ENCODE data around the gene PCK2.
A peak's percentile ranks its signal among the peaks of the same experiment; 100 is the strongest.

The PCK2 gene

DNA sequence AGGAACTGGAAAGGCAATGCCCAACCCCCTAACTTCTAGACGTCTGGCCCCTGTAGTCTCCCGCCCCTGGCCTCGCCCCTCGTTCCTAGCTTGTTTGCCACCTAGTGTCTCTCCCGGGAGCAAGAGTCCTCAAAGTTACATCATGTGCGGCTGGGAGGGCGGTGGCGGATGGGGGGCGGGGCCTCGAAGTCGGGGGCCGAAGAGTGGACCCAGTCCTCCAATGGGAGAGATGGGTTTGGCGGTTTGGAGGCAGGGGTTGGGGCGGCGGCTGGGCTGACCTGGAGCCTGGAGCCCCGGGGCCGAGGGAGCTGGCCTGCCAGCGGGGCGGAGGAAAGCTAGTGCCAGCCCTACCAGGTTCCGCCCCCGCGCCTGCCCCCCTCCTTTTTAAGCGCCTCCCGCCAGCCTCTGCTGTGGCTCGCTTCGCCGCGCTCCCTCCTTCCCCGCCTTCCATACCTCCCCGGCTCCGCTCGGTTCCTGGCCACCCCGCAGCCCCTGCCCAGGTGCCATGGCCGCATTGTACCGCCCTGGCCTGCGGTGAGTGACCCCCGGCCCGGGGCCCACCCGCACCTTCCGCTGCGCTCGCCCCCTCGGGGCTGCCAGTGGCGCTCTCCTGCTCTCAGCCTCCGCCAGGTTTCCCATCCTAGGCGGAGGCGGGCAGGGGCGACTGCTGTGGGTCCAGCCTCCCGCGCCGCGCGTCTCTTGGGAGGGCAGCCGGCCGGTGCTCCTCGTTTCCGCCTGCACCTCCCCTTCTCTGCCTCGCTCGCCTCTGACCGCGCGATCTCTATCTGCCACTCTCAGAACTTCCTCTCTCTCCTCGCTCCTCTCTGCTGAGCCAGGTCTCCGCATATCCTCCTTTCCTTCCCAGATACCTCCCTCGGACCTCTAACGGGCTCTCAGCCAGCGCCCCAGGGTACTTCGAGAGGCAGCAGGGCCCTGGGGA lies at the start of gene PCK2:
TSS of gene PCK2 (plus strand) at position 411 of the 940 bp plus-strand sequence. CDS start at position 506, 95 bp downstream.
- TF ChIP-seq, protein P1, sequence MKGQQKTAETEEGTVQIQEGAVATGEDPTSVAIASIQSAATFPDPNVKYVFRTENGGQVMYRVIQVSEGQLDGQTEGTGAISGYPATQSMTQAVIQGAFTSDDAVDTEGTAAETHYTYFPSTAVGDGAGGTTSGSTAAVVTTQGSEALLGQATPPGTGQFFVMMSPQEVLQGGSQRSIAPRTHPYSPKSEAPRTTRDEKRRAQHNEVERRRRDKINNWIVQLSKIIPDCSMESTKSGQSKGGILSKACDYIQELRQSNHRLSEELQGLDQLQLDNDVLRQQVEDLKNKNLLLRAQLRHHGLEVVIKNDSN (IDR thresholded peaks at IDR 0.05) = no peak
- TF ChIP-seq TAF1 (IDR thresholded peaks at IDR 0.05; ENCODE audit: low read depth) (peak; percentile 94), FOXM1 (IDR thresholded peaks at IDR 0.05; ENCODE audit: borderline replicate concordance, low read depth) (no peak), EGR1 (IDR thresholded peaks at IDR 0.05) (peak; percentile 78), TEAD4 (IDR thresholded peaks at IDR 0.05) (no peak), ZBTB7A (IDR thresholded peaks at IDR 0.05; ENCODE audit: low read depth) (peak; percentile 15; the same call in 1 of the 2 replicates), TCF12 (IDR thresholded peaks at IDR 0.05; ENCODE audit: low read depth) (peak; percentile 50), CEBPB (IDR thresholded peaks at IDR 0.05) (peak; percentile 45; the same call in 1 of the 2 replicates), YY1 (IDR thresholded peaks at IDR 0.05; ENCODE audit: low read depth) (peak; percentile 55), RAD21 (IDR thresholded peaks at IDR 0.05; ENCODE audit: low read depth) (no peak; the same call in 1 of the 2 replicates), EP300 (IDR thresholded peaks at IDR 0.05; ENCODE audit: borderline replicate concordance) (no peak)
- TF ChIP-seq, protein P2, sequence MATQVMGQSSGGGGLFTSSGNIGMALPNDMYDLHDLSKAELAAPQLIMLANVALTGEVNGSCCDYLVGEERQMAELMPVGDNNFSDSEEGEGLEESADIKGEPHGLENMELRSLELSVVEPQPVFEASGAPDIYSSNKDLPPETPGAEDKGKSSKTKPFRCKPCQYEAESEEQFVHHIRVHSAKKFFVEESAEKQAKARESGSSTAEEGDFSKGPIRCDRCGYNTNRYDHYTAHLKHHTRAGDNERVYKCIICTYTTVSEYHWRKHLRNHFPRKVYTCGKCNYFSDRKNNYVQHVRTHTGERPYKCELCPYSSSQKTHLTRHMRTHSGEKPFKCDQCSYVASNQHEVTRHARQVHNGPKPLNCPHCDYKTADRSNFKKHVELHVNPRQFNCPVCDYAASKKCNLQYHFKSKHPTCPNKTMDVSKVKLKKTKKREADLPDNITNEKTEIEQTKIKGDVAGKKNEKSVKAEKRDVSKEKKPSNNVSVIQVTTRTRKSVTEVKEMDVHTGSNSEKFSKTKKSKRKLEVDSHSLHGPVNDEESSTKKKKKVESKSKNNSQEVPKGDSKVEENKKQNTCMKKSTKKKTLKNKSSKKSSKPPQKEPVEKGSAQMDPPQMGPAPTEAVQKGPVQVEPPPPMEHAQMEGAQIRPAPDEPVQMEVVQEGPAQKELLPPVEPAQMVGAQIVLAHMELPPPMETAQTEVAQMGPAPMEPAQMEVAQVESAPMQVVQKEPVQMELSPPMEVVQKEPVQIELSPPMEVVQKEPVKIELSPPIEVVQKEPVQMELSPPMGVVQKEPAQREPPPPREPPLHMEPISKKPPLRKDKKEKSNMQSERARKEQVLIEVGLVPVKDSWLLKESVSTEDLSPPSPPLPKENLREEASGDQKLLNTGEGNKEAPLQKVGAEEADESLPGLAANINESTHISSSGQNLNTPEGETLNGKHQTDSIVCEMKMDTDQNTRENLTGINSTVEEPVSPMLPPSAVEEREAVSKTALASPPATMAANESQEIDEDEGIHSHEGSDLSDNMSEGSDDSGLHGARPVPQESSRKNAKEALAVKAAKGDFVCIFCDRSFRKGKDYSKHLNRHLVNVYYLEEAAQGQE (IDR thresholded peaks at IDR 0.05; ENCODE audit: low read depth) = no peak
- TF ChIP-seq, protein P3, sequence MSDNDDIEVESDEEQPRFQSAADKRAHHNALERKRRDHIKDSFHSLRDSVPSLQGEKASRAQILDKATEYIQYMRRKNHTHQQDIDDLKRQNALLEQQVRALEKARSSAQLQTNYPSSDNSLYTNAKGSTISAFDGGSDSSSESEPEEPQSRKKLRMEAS (IDR thresholded peaks at IDR 0.05) = peak; percentile 80

DNA sequence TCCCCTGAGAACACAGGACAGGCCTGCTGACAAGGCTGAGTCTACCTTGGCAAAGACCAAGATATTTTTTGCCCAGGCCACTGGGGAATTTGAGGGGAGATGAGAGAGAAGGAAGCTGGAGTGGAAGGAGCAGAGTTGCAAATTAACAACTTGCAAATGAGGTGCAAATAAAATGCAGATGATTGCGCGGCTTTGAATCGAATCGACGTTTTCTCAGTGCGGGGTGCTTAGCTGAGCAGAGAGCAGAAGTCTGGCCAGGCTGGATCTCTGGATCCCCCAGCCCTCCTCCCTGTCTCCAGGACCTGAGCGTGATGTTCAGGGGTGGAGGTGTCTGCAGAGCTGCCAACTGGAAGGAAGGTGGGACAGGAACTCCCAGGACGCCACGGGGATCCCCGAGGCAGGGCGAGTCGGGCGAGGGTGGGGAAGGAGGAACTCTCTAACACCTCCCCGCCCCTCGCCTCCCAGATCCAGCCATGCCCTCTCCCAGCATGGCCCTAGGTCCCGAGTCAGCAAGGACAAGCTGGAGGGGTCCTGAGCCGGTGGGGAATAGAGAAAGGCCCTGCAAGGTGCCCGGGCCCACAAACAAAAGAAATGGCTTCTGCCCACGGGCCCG lies 42.8 kb upstream of the PCK2 start:
- no peak for TF ChIP-seq YY1 (IDR thresholded peaks at IDR 0.05; ENCODE audit: low read depth)
- TF ChIP-seq CREB1 (IDR thresholded peaks at IDR 0.05; ENCODE audit: low read depth) = no peak
- no peak for TF ChIP-seq RAD21 (IDR thresholded peaks at IDR 0.05; ENCODE audit: low read depth)
- TF ChIP-seq EP300 (IDR thresholded peaks at IDR 0.05; ENCODE audit: borderline replicate concordance) = no peak
- no peak for TF ChIP-seq ZBTB7A (IDR thresholded peaks at IDR 0.05; ENCODE audit: low read depth)
- no peak for TF ChIP-seq TCF12 (IDR thresholded peaks at IDR 0.05; ENCODE audit: low read depth)
- TF ChIP-seq, protein P3 (IDR thresholded peaks at IDR 0.05) = no peak
- no peak for TF ChIP-seq FOXM1 (IDR thresholded peaks at IDR 0.05; ENCODE audit: borderline replicate concordance, low read depth)
- no peak for TF ChIP-seq CEBPB (IDR thresholded peaks at IDR 0.05)
- no peak for TF ChIP-seq EGR1 (IDR thresholded peaks at IDR 0.05)
- TF ChIP-seq, protein P2 (IDR thresholded peaks at IDR 0.05; ENCODE audit: low read depth) = no peak
- TF ChIP-seq, protein P1 (IDR thresholded peaks at IDR 0.05) = no peak
- TF ChIP-seq NFIC (IDR thresholded peaks at IDR 0.05) = no peak

DNA sequence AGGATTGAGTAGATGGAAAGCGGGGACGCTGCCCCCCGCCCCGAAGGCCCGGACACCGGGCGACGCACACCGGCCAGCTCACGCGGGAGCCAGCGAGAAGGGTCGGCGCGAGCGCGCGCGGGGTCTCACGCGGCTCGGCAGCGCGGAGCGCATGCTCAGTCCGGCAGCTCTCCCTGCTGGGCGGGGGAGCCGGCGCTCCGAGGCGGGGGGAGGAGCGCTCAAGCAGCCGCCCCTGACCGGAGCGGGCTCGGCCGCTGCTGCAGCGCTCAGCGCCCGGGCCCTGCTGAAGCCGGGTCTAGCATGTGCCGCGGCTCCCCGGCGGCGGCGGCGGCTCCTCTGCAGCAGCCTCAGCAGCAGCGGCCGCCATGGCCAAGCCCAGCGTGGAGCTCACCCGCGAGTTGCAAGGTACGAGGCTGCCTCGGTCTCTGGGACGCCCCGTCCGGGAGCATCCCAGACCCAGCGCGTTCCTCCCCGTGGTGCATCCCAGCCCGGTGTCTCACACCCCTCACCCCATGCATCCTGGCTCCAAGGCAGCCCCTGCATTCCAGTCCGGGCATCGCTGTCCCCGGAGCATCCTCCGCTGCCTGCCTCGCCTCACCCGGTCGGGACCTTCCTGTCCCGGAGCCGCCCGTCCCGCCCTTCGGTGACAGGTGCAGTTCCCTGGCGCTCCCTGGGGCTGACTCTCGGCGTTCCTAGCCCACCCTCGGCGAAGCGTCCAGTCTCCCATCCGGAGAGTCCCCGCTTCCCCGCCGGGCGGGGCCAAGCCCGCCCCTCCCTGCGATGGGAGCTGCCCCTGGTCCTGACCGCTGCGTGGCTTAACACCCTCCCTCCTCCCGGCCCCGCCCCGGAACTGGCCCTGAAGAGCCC lies 42.1 kb upstream of the PCK2 start, which contains the start of gene CARMIL3:
TSS of gene CARMIL3 (plus strand) at position 221 of the 867 bp plus-strand sequence. CDS start at position 366, 145 bp downstream.
- TF ChIP-seq FOXM1 (IDR thresholded peaks at IDR 0.05; ENCODE audit: borderline replicate concordance, low read depth) = no peak
- TF ChIP-seq, protein P3 (IDR thresholded peaks at IDR 0.05) = no peak
- TF ChIP-seq TEAD4 (IDR thresholded peaks at IDR 0.05) = no peak
- TF ChIP-seq, protein P1 (IDR thresholded peaks at IDR 0.05) = no peak
- no peak; the same call in 1 of the 2 replicates for TF ChIP-seq CREB1 (IDR thresholded peaks at IDR 0.05; ENCODE audit: low read depth)
- no peak; the same call in 1 of the 2 replicates for TF ChIP-seq TAF1 (IDR thresholded peaks at IDR 0.05; ENCODE audit: low read depth)
- TF ChIP-seq TCF12 (IDR thresholded peaks at IDR 0.05; ENCODE audit: low read depth) = no peak; the same call in 1 of the 2 replicates
- no peak for TF ChIP-seq EGR1 (IDR thresholded peaks at IDR 0.05)
- TF ChIP-seq, protein P2 (IDR thresholded peaks at IDR 0.05; ENCODE audit: low read depth) = peak; percentile 92
- TF ChIP-seq YY1 (IDR thresholded peaks at IDR 0.05; ENCODE audit: low read depth) = no peak
- TF ChIP-seq RAD21 (IDR thresholded peaks at IDR 0.05; ENCODE audit: low read depth) = no peak
- TF ChIP-seq ZBTB7A (IDR thresholded peaks at IDR 0.05; ENCODE audit: low read depth) = 0 out of 2 replicates have a peak, but pooled peaks have one; percentile 24
- TF ChIP-seq CEBPB (IDR thresholded peaks at IDR 0.05) = no peak
- TF ChIP-seq NFIC (IDR thresholded peaks at IDR 0.05) = no peak
- no peak for TF ChIP-seq EP300 (IDR thresholded peaks at IDR 0.05; ENCODE audit: borderline replicate concordance)
